GM12878 (cell line): ENCODE measurements around the gene UPK3BL2. TPM values are rescaled to one million over a fixed set of nuclear protein-coding genes. Genes with fewer than 3 reads are reported as not detected.
"Not testable (repeated sequence)": the region's sequence is repeated elsewhere in the genome, so short reads cannot be mapped to it uniquely, and the experiment has no call there.

ENCODE experiments used
- ATAC-seq: fragments of 200-7000 bp; cut with Tn5 transposase; 3 replicates; pipeline ENCODE4 v1.9.1; 2020; ENCODE audit warnings: mild to moderate bottlenecking, moderate library complexity
- BruUV-seq: library from RNA; stranded (reverse); fragments of 400-500 nt; replicated peaks from 2 replicates; lab custom pipeline; 2021; lab: Mats Ljungman, UMichigan
- CTCF ChIA-PET: fragments of 300-600 bp; sonication (Branson Sonifier 250); formaldehyde crosslinking; extraction: SDS; loops from one replicate; lab custom pipeline; 2021; ENCODE audit warnings: inconsistent platforms; lab: Yijun Ruan, JAX
- POLR2A ChIA-PET: fragments of 350-600 bp; formaldehyde crosslinking; extraction: SDS; loops from one replicate; lab custom pipeline; 2021; ENCODE audit warnings: inconsistent platforms; lab: Charles Lee
- RAD21 ChIA-PET: fragments of 300-600 bp; sonication (Branson Sonifier 250); formaldehyde crosslinking; loops from one replicate; lab custom pipeline; 2023; ENCODE audit warnings: antibody characterized with exemption; ENCODE audit not compliant: unreplicated experiment; lab: Charles Lee
- SMC1A ChIA-PET: fragments of 300-600 bp; sonication (Branson Sonifier 250); formaldehyde crosslinking; loops from one replicate; lab custom pipeline; 2023; ENCODE audit not compliant: unreplicated experiment, uncharacterized antibody; lab: Charles Lee
- DNase-seq: peaks from one replicate; pipeline ENCODE4 v3.0.0-alpha.2; 2011; ENCODE audit warnings: low read depth, low spot score
- FAIRE-seq: peaks from 3 replicates; lab custom pipeline; 2011; peaks lifted over from hg19 to GRCh38; lab: Jason Lieb, UNC
- H2AFZ ChIP-seq: 2 replicates; pipeline ENCODE4 v1.6.0; 2011; ENCODE audit warnings: low read depth, low read length, control low read depth; ENCODE audit not compliant: control insufficient read depth
- H3K27ac ChIP-seq: 2 replicates; pipeline ENCODE4 v1.5.1; 2011; ENCODE audit warnings: control low read depth; ENCODE audit not compliant: control insufficient read depth, insufficient read depth
- H3K27me3 ChIP-seq, 2 experiments: replicated peaks in 1 of 2; 2 replicates each; pipeline versions ENCODE4 v1.6.0 to v1.6.1; 2011; ENCODE audit warnings: low read length in 1 of 2; ENCODE audit not compliant: control insufficient read depth in 2 of 2, insufficient read depth in 2 of 2
- H3K36me3 ChIP-seq, 2 experiments: 2 replicates each; pipeline ENCODE4 v1.5.1; 2011; ENCODE audit warnings: low read length in 1 of 2; ENCODE audit not compliant: control insufficient read depth in 2 of 2, insufficient read depth in 2 of 2
- H3K4me1 ChIP-seq: 2 replicates; pipeline ENCODE4 v1.6.1; 2011; ENCODE audit warnings: mild to moderate bottlenecking, low read length, moderate library complexity, mixed read lengths; ENCODE audit not compliant: control insufficient read depth, insufficient read depth
- H3K4me2 ChIP-seq: 2 replicates; pipeline ENCODE4 v1.6.0; 2011; ENCODE audit warnings: control low read depth; ENCODE audit not compliant: control insufficient read depth, insufficient read depth
- H3K4me3 ChIP-seq: fragments of 200-600 bp; sonication (generic); 2 replicates; pipeline ENCODE4 v1.5.1; 2016
- H3K79me2 ChIP-seq: 2 replicates; pipeline ENCODE4 v1.6.0; 2011; ENCODE audit warnings: low read length; ENCODE audit not compliant: control insufficient read depth, insufficient read depth
- H3K9ac ChIP-seq: 2 replicates; pipeline ENCODE4 v1.8.0; 2011; ENCODE audit warnings: low read length, control low read depth, mixed read lengths; ENCODE audit not compliant: control insufficient read depth, insufficient read depth
- H3K9me3 ChIP-seq: replicated peaks from 3 replicates; pipeline ENCODE4 v1.5.1; 2011; ENCODE audit warnings: mild to moderate bottlenecking, low read length; ENCODE audit not compliant: control insufficient read depth, insufficient read depth
- H4K20me1 ChIP-seq: 2 replicates; pipeline ENCODE4 v1.6.0; 2011; ENCODE audit not compliant: control insufficient read depth, insufficient read depth
- WGBS: methylation state at CpG from one replicate; pipeline ENCODE4 v1.1.6; 2016; ENCODE audit warnings: low lambda C conversion rate; ENCODE audit not compliant: insufficient replicate concordance, insufficient coverage; ENCODE audit errors: missing lambda C conversion rate; 5-methylcytosine and 5-hydroxymethylcytosine counted together
- in situ Hi-C: fragments of 300-500 bp; cut with MboI; formaldehyde crosslinking; loops from 9 replicates; pipeline ENCODE4 v1.14.3; 2018; ENCODE audit warnings: mixed read lengths
- intact Hi-C: fragments of 100-400 bp; cut with micrococcal nuclease; formaldehyde crosslinking; loops from one replicate; pipeline ENCODE4 v1.14.2; 2022; ENCODE audit not compliant: unreplicated experiment
- polyA plus RNA-seq, 11 experiments: library from polyadenylated mRNA; depleted of rRNA in 4 of 11; unstranded in 6 of 11; stranded (reverse) in 5 of 11; fragments of >200 nt; fragmentation: Nextera tagmentation in 4 of 11; fragmentation: Illumina TruSeq in 1 of 11; extraction: Ambion mirVana in 4 of 11; extraction: Trizol in 1 of 11; gene quantifications; 1 replicate in 1 of 11; 2 replicates in 10 of 11; pipeline versions ENCODE4 v1.2.1 to v1.2.3, GENCODE V29; 2011 to 2016; ENCODE audit warnings: inconsistent platforms in 2 of 11, missing spikeins in 2 of 11, low read depth in 1 of 11
- total RNA-seq, 4 experiments: library from RNA; depleted of rRNA in 3 of 4; stranded (reverse); fragments of >200 nt in 3 of 4; fragmentation: Illumina TruSeq in 1 of 4; extraction: Trizol in 1 of 4; gene quantifications; 2 replicates each; pipeline versions ENCODE4 v1.2.1 to v1.2.3, GENCODE V29; 2013 to 2021

Gene UPK3BL2
- total and polyA plus RNA-seq, 10 of the 15 experiments (the other 5 are each of a cell fraction or from before 2014, with no cell fraction given), result 0.18 to 30.1 (median 9.9) TPM; not detected in 1

DNA sequence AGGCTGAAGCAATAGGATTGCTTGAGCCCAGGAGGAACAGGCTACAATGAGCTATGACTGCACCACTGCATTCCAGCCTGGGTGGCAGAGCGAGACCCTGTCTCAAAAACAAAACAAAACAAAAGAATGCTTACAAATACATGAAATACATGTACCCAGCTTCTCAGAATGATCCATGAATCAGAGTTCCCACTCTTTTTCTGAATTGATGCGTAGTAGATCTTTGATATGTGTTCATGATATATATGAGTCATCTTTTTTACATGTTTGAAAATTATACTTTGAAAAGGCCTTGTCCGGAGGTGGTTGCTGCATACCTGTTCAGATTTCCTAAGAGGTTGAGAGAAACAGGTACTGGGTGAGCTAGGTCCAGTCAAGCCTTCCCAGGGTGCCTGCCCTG is 32.9 kb upstream of the UPK3BL2 start:
- DNase-seq, H3K27ac ChIP-seq, H3K9me3 ChIP-seq, CTCF ChIA-PET, H3K27me3 ChIP-seq, ATAC-seq, BruUV-seq, H3K79me2 ChIP-seq, H3K4me2 ChIP-seq, H3K4me1 ChIP-seq, FAIRE-seq, H3K4me3 ChIP-seq, H3K36me3 ChIP-seq, RAD21 ChIA-PET, H2AFZ ChIP-seq, intact Hi-C loops, H4K20me1 ChIP-seq, SMC1A ChIA-PET, in situ Hi-C loops, H3K9ac ChIP-seq, POLR2A ChIA-PET: not testable (repeated sequence)
- no CpG with 5 or more reads among the region's 3 CpGs for WGBS

DNA sequence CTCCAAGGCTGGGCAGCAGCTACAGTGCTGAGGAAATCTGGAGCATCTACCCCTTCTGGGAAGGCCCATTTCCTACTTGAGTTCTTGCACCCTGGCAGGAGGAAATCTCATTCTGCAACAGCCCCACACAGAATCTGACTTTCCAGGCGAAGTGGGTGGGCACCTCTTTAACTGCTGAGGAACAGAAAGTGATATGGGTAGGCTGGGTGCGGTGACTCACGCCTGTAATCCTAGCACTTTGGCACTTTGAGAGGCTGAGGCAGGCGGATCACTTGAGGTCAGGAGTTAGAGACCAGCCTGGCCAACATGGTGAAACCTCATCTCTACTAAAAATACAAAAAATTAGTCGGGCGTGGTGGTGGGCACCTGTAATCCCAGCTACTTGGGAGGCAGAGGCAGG is 31.1 kb upstream of the UPK3BL2 start:
- SMC1A ChIA-PET, ATAC-seq, CTCF ChIA-PET: not testable (repeated sequence)

More for the DNA sequence above, 31.1 kb upstream of the UPK3BL2 start:
- FAIRE-seq, H3K27ac ChIP-seq, RAD21 ChIA-PET, H3K9ac ChIP-seq, BruUV-seq, POLR2A ChIA-PET, H2AFZ ChIP-seq, H3K4me3 ChIP-seq, H3K27me3 ChIP-seq, H3K79me2 ChIP-seq, in situ Hi-C loops, intact Hi-C loops, DNase-seq, H4K20me1 ChIP-seq, H3K4me2 ChIP-seq, H3K9me3 ChIP-seq, H3K4me1 ChIP-seq, H3K36me3 ChIP-seq: not testable (repeated sequence)
- no CpG with 5 or more reads among the region's 6 CpGs for WGBS
